Suppressor macrophage (primary cell): ENCODE results near the gene RGS6.

Experiments used
- DNase-seq, 4 experiments: peaks; one replicate each; pipeline ENCODE4 v3.0.0-alpha.2; 2020 to 2022

Gene RGS6

GRCh38 chr14:72610096-72610830 is 678.0 kb downstream of the RGS6 start:
- no peak for DNase-seq

GRCh38 chr14:72610831-72611200 is 678.6 kb downstream of the RGS6 start:
- DNase-seq, result no peak

GRCh38 chr14:72611506-72611905 is 679.3 kb downstream of the RGS6 start:
- DNase-seq, result no peak

- DNase-seq, result no peak
These were observed 679.8 kb downstream of the RGS6 start for GRCh38 chr14:72612041-72612440.

- DNase-seq, result peak; percentile 44 to 71 (median 56)
These were observed 681.2 kb downstream of the RGS6 start for GRCh38 chr14:72613231-72613974.

- DNase-seq, result no peak
These were observed 681.7 kb downstream of the RGS6 start for GRCh38 chr14:72613975-72614319.

- DNase-seq, result no peak
These were observed 682.1 kb downstream of the RGS6 start for GRCh38 chr14:72614365-72614764.

GRCh38 chr14:72614891-72615415 is 682.7 kb downstream of the RGS6 start:
- DNase-seq, result no peak

- no peak for DNase-seq
These were observed 683.4 kb downstream of the RGS6 start for GRCh38 chr14:72615451-72616121.
